TTC549 (cell line): ENCODE data around the gene PRDM15.

Experiments
- FAIRE-seq: peaks from 2 replicates; lab custom pipeline; 2012; peaks lifted over from hg19 to GRCh38; lab: Jason Lieb, UNC

The PRDM15 gene

DNA sequence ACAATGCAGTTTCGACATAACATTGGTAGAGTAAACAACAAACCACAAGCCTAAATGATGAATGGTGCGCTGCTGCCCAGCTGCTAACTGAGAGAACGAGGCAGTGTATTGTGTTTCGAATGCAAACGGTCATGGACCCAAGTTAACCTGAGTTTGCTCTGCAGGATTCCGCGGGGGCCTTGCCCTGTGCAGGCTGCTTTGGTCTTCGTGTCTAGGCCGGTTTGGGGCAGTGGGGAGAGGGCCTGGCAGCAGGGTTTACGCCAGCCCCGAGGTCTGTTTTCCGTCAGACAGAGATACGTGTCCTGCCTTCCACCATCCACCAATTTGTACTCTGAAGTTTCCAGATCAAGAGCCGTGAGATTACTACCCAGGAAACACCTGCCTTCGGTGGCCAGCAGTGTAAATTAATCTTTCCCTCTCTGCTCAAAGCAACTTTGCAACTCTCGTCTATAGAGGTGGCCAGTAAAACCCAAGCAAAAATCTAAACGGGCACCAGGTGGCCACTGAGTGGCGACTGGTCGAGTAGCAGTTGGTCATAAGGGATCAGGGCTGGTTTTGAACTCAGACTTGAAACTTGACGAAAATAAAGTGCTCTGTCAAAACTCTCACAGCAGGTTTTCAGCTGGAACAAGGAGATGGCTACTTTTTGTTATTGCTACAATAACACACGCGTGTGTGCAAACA is 6.3 kb upstream of the PRDM15 start:
- FAIRE-seq: no peak

DNA sequence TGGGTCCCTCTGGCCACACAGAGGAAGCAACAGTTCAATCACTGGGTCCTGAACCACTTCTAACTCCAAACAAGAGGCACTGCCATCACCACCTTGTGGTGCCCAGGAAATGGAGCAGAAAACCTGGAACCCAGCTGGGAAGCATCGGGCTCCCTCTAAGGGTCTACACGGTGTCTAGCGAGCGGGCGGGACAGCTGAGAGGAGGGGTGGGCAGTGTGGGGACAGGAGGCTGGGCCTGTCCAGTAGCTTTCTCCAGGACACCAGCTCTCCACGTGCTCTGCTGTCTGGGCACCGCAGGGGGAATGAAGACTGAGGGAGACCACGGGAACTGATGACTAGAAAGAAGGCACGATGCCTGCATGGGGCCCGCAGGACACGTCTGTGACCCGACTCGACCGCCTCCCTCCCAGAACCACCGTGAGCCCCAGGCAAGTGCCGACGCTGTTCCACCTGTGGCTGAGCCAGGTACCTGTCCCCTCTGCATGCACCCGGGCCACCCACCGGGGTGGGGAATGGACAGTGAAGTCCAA is 5.4 kb upstream of the PRDM15 start:
- no peak for FAIRE-seq

DNA sequence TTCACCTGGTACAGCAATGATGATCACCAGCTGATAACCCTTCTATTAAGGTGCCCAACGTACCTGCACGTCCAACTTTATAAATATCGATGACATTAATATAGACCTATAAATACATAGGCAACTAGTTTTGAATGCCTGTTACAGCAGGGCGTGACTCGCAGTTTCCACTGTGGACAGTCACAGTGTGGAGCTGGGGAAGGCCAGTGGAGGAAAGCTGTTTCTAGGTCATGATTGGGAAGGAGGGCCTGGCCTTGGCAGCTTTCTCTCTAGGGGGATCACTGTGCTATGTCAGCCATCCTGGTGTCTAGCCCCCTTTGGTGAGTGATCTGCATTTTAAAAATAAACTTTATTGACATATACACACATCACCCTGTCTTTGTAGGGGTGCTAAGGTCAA is 4.4 kb upstream of the PRDM15 start:
- no peak for FAIRE-seq

DNA sequence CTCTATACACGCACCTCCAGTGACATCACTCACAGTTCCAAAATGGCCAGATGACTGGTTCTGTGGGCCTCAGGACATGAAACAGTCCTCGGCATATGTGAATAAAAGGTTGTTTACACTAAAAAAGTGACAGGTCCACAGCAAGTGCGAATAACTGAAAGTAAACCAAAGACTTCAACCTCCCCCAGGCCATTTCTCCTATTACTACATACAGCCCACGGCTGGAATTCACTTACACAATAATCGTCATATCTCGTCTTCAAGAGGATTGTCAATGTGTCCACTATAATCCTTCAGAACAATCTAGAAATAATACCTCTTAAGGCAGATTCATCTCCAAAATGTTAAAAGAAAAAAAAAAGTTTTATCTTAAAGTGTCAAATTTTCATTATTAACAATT is 1.9 kb upstream of the PRDM15 start:
- FAIRE-seq: no peak

DNA sequence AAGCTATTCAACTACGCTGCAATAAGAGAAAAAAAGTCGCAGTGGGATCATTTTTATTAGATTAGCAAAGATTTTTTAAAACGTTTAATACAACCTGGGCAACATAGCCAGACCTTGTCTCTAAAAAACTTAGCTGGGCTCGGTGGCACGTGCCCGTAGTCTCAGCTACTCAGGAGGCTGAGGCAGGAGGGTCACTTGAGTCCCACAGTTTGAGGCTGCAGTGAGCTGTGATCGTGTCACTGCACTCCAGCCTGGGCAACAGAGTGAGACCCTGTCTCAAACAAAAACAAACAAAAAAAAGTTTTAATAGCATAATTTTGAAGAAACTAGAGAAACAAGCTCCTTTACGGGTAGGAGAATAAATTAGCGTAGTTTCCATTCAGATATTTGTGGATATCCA is 1.0 kb upstream of the PRDM15 start:
- FAIRE-seq: no peak

DNA sequence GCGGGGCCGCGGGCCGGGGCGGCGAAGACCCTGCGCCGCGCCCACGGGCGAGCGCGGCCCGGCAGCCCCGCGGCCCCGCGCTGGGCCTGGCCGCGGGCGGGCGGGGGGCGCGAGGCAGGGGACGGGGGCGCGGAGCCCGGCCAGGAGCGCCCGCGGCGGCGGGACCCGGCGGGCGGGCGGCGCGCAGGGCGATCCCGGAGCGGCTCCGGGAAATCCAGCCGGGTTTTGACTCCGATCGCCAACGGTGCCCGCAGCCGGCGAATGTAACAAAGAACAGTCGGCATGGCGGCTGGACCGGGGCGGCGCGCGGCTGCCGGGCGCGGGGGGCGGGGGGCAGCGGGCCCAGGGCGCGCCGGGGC is 334 bp downstream of the PRDM15 start:
- FAIRE-seq: no peak

DNA sequence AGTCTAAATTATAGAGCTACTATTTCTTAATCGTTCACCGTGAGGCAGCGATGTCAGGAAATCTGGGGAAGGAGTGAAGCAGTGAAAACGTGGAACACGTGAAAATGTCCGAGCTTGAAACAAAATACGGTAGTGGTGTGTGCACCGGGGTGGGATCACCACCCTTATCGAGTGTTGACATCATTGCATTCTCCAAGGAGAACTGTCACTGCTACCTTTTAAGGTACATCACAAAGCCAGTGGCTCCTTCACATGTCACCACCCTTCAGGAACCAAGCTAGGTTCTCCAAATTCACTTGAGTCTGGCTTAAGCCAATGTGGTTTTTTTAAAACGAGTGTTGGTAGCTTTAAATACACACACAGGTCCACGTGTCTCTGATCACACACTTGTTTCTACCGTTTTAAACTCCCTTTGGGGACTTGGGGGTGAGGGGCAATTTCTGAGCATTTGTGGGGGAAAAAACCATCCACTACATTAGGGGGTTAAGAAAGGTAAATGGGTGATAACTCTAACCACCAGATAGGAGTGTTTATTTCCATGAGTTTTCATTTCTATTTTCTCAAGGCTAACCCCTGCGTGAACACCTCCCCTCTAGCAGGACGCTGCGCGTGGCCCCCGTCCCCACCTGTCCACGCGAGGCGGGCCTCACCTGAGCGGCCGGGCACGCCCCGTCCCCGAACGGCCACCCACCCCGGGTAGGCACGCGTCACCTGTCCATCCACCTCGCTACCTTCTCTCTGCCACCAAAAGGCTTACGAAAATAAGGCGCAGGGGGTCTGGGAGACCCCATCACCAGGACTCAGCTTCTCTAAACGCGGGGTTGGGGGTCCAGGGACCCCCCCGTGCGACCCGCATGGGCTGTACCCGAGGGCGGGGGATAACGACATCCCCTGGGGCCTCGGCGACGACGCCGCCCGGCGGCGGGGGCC is 978 bp downstream of the PRDM15 start:
- no peak for FAIRE-seq

DNA sequence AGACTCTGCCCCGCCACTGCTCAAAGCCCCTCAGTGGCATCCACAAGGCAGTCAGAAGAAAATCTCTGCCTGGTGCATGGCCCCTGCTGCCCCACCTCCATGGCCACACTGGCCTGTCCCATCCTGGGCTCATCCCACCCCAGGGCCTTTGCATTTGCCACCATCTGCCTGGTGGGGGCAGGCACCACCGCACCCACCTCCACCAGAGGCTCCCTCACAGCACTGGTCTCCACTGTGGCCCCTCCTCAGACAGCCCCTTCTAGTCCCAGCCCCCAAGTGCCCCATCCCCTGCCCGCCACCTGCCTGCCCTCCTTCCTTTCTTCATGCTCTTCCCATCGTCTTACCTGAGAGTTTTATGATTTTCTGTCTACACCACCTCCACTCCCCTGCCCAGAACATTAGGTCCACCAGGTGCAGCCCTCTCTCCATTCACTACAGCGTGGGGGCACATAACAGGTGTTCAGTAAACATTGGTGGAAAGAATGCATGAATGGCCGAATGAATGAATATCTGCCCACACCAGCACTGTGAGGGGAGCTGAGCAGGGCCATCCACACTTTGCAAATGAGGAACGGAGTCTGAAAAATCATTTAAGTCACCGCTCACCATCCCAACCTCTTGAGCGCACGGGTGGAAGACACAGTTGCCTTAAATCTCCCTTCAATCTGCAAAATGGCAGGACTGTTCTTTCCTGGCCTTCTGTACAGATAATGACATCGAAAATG is 2.1 kb downstream of the PRDM15 start:
- FAIRE-seq: no peak

DNA sequence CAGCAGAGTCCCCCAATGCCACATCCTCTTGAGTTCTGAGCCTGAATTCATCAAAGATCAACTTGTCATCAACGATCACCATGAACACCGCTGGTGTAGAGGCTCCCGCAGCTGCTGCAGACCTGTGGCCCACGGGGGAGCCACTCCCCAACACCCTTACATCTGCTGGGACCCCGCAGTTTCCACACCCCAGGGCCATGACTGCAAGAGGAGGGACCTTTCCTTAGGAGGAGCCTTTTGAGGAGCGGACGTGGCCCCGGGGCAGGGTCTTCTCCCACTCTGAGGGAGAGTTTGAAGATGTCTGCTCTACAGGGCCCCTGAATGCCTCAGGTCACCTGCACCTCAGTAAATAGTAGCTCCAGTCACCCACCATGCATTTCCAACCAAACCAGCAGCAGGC is 2.7 kb downstream of the PRDM15 start:
- no peak for FAIRE-seq

DNA sequence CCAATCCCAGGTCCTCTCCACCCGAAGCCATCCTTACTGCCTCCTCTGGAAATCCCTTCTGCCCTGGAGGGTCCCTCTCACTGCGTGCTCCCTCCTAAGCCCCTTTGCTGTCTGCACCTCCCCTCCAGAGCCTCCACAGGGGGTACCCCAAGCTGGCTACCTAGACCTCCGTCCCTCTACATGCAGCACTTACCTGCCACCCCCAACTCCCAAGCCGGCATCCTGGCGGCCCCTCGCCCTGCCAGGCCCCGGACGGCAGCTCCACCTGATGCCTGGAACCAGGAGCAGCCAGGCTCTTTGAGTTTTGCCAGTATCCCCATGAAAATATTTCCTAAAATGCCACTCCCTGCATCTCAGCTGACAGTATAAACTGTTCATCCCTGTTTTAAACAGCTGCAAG is 4.1 kb downstream of the PRDM15 start:
- FAIRE-seq: no peak

DNA sequence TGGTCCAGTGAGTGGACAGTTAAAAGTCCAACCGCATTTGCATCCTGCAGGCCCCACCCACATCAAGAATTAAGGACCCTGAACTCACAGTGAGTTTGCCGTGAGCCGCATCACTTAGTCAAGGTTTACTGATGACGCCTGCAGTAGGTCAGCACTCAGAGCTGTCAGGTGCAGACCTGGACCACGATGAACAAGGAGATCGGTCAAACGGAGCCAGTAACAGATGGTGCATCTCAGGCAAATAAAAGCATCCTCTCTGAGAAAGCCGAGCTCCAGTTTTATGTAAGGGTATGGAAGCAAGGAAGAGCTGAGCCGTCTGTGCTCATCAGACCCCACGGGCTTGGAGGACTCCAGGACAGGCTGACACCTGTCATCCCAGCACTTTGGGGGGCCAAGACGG is 4.5 kb downstream of the PRDM15 start:
- no peak for FAIRE-seq

DNA sequence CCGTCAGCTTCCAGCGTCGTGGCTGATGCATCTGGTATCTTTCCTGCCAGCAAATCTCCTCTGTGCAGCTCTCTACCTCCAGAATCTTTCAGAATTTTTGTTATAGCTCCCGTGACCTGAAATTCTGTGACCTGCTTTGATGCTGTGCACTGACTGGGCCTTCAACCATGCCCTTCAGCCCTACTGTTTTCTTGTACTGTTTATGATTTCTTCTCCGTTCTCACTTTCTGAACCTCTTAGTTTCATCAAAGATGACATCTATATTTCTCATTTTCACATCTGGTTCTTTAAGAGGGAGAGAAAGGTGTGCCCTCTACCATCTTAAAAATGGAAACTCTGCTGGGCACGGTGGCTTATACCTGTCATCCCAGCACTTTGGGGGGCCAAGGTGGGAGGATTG is 5.7 kb downstream of the PRDM15 start:
- FAIRE-seq: no peak

DNA sequence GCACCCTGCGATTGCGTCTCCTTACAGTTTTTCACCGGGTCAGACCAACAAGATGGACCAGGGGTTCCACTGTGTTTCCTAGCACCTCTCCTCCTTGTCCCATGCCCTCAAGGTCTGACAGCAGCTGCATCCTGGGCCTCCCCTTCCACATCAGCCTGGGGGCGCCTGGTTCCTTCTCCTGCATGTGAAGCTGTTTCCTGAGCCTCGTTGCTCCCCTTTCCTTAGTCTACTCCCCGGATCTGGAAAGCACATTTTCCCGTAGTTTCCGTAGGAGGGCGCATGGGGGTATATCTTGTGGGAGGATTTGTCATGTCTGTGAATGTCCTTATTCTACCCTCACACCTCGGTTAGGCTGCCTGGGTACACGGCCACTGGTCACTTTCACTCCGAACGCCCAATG is 6.1 kb downstream of the PRDM15 start:
- FAIRE-seq: no peak

DNA sequence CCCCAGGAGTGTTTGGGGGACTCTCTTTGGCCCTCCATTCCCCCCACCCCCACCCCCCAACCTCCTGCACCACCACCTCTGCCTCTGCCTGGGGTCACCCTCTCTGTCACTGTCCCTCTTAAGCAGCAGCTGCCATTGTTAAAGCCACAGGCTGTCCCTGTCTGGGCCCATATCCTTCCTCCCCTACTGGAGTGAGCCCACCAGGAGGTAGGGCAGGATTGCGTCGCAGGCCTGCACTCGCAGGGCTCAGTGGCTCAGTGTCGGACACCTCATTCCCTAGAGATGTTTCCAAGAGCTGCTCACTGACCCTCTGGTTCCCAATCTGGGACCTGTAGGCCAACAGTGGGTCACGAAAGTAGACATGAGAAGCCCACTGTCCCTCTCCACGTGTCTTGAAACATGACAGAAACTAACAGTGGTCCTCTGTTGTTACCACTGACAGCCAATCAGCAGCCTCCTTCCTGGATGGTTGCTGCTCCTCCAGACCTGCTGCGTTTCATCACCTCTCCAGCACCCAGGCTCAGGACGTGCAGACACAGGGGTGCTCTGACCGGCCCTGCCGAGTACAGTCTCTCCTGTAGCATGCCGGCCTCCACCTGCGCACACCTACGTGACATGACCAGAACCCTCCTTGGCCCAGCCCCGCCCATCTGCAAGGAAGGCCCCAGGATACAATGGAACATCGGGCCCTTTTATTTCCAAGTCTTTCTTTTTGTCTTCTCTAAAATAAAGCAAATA is 7.7 kb downstream of the PRDM15 start:
- no peak for FAIRE-seq

DNA sequence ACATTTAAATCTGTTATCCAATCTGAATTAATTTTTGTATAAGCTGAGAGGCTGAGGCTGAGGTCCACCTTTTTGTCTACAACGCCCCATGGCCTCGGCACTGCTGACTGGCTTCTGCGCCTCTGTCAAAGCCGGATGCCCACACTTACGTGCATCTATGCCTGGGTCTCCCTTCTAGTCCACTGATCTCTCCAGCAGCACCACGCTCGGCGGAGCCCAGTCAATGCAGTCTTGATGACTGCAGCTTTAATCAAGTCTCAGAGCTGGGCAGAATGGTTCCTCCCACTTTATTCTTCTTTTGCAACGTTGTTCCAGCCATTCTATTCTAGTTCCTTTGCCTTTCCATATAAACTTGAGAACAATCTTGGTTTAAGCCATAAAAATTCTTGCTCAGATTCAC is 9.4 kb downstream of the PRDM15 start:
- FAIRE-seq: no peak

DNA sequence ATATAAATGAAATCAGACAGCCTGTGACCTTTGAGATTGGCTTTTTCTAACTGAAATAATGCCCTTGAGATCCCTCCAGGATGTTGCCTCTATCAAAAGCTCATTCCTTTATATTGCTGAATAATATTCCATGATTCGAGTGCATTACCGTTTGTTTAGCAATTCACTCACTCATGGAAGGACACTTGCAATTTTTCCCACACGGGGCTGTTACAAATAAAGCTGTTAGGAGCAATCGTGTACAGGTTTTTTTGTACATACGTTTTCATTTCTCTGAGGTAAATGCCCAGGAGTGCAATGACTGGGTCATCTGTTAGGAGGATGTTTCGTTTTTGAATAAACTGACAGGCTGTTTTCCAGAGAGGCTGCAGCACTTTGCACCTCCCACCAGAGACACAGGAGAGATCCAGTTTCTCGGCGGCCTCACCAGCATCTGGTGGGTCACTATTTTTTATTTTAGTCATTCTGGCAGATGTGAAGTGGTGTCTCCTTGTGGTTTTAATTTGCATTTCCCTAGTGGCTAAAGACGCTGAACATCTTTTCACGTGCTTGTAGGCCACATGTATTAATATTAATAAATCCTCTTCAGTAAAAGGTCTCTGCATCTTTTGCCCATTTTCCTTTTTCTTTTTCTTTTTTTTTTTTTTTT is 11.0 kb downstream of the PRDM15 start:
- FAIRE-seq: no peak

DNA sequence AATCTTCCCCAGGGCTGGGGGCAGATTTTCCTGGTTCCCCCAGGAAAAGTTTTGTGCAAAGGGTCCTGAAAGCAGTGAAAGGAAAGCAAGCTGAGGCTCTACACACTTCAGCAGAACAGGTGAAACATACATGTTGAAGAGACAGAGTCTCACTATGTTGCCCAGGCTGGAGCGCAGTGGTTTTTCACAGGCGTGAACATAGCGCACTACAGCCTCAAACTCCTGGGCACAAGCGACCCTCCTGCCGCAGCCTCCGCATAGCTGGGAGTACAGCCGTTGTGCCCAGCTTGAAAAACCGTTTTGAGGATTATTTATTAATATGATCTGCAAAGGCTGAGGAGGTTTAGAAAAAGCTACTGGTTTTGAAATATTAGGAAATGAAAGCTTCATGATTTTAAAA is 11.8 kb downstream of the PRDM15 start:
- no peak for FAIRE-seq

DNA sequence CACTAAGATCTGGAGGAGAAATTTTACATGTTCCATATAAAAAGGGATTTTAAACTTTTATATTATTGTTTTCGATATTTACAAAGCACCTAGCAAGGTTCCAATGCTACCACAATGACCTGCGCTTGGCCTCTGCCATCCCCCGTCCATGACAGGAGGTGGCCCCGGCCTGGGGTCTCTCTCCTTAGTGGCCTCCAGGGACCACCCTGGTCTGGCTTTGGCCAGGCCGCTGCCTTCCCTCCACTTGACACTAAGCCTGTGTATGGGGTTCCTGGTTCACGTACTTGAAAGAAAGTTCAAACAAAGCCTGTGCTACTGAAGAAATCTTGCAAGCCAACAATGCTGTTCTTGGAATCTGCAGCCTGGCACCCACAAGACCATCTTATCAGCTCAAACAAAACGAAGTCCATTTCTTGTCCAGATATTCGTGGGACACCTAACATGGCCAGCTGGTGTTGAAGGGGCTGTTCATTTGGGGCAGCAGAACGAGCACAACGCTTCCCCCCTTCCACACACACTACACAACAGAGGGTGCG is 12.8 kb downstream of the PRDM15 start:
- no peak for FAIRE-seq

DNA sequence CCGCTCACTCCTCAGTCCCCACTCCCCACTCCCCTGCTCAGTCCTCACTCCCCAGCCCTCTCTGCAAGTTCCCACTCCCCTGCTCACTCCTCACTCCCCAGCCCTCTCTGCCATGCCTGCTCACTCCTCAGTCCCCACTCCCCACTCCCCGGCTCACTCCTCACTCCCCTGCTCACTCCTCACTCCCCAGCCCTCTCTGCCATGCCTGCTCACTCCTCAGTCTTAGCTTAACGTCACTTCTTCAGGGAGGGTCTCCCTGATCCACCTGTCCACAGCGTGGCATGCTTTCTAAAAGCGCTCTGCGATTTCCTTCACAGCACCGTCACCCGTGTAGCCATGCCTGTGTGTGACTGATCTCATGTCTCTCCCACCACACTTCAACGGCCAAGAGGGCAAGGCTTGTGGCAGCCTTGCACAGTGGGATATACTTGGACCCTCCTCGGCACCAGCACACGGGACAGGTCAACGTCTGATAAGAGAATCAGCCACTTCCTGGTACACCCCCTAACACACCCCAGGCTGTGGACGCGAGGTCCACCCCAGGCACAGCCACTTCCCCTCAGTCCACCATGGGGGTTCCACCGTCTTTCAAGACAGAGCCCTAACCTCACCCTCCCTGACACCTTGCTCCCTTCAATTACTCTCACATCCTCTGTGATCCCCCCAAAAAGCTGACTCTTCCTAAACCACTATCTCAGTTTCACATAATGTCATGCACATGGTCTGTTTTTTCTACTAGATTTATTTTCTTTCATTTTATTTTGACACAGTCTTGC is 14.0 kb downstream of the PRDM15 start:
- FAIRE-seq: no peak

DNA sequence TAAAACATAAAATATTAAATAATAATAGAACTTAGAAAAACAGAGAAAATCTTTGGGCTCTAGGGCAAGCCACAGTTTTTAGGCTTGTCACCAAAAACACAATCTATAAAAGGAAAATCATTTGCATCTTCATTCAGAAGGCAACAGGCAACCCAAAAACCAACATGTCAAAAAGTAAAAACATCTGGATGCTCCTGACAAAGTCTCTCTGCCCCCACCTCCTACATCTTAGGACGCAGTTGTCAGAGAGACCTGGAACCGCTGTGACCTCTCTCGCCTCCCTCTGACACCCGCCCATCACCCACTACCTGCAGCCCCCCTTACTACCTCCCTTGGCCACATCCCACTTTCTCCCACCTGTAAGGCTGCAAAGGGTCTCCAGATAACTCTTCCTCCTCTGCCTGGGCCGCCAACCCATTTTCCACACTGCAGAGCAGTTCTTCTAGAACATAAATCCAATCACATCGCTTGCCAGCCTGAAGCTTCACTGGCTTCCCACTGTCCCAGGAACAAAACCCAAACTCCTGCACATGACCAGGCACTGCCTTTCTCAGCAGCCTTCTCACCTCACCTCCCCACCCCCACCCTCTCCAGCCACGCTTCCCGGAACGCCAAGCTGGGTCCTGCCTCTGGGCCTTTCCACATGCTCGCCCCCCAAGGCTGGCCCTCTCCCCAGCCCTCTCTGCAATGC is 14.7 kb downstream of the PRDM15 start:
- FAIRE-seq: no peak
